GM18951 (cell line): ENCODE data around the gene ZMIZ1.
A peak's percentile ranks its signal among the peaks of the same experiment; 100 is the strongest.

Source experiments
- POLR2A ChIP-seq: IDR thresholded peaks from 4 replicates; pipeline ENCODE4 v1.6.1; 2011; ENCODE audit warnings: mild to moderate bottlenecking; ENCODE audit not compliant: insufficient read length, insufficient read depth; ENCODE audit errors: extremely low read depth
- in situ Hi-C: fragments of 300-500 bp; cut with MboI; formaldehyde crosslinking; loops from one replicate; pipeline ENCODE4 v1.12.0; 2022; ENCODE audit warnings: low sequenced_read_pairs, mixed read lengths, inconsistent platforms; ENCODE audit not compliant: unreplicated experiment

The ZMIZ1 gene

GRCh38 chr10:79068562-79069324, at the start of gene ZMIZ1:
ZMIZ1 (plus strand) TSS chr10:79068966; CDS start chr10:79201633, 132,667 bp downstream.
- peak; percentile 54 for TF ChIP-seq POLR2A
- in situ Hi-C loops, result no loop called here

- in situ Hi-C loops, result no loop called here
- TF ChIP-seq POLR2A, result no peak
Measured at GRCh38 chr10:79019441-79020014, 49.2 kb upstream of the ZMIZ1 start.

GRCh38 chr10:79020015-79020491, 48.7 kb upstream of the ZMIZ1 start:
- in situ Hi-C loops, result no loop called here
- no peak for TF ChIP-seq POLR2A

GRCh38 chr10:79020605-79021004, 48.2 kb upstream of the ZMIZ1 start:
- TF ChIP-seq POLR2A, result no peak
- in situ Hi-C loops, result no loop called here

GRCh38 chr10:79021331-79021907, 47.3 kb upstream of the ZMIZ1 start:
- no peak for TF ChIP-seq POLR2A

GRCh38 chr10:79021948-79022499, 46.7 kb upstream of the ZMIZ1 start:
- in situ Hi-C loops, result no loop called here
- no peak for TF ChIP-seq POLR2A

More at GRCh38 chr10:79021331-79021907, 47.3 kb upstream of the ZMIZ1 start:
- in situ Hi-C loops, result no loop called here

GRCh38 chr10:79022565-79023230, 46.1 kb upstream of the ZMIZ1 start:
- no peak for TF ChIP-seq POLR2A
- in situ Hi-C loops, result no loop called here

- in situ Hi-C loops, result no loop called here
Measured at GRCh38 chr10:79023240-79024162, 45.3 kb upstream of the ZMIZ1 start.

GRCh38 chr10:79024296-79024695, 44.5 kb upstream of the ZMIZ1 start:
- in situ Hi-C loops, result no loop called here
- no peak for TF ChIP-seq POLR2A

More at GRCh38 chr10:79023240-79024162, 45.3 kb upstream of the ZMIZ1 start:
- TF ChIP-seq POLR2A, result no peak

- in situ Hi-C loops, result no loop called here
- no peak for TF ChIP-seq POLR2A
Measured at GRCh38 chr10:79024720-79025198, 44.0 kb upstream of the ZMIZ1 start.

GRCh38 chr10:79025199-79025832, 43.5 kb upstream of the ZMIZ1 start:
- no peak for TF ChIP-seq POLR2A
- in situ Hi-C loops, result no loop called here

GRCh38 chr10:79026341-79026761, 42.4 kb upstream of the ZMIZ1 start:
- no peak for TF ChIP-seq POLR2A
- in situ Hi-C loops, result no loop called here

GRCh38 chr10:79026806-79027146, 42.0 kb upstream of the ZMIZ1 start:
- TF ChIP-seq POLR2A, result no peak
- in situ Hi-C loops, result no loop called here
